Keratinocyte (primary cell): ENCODE data around the gene OLIG2.

ENCODE experiments used
- EZH2 ChIP-seq: IDR thresholded peaks from one replicate; pipeline ENCODE4 v1.6.1; 2012; ENCODE audit warnings: inconsistent platforms, mild to moderate bottlenecking, low read length, moderate library complexity
- TF ChIP-seq, protein P1 (sequence below), 3 experiments: IDR thresholded peaks in 1 of 3; conservative IDR thresholded peaks in 1 of 3; optimal IDR thresholded peaks in 1 of 3; 2 replicates in 2 of 3; 3 replicates in 1 of 3; pipeline versions ENCODE3 to v1.5.1; 2011; ENCODE audit warnings: low read length in 3 of 3, mild to moderate bottlenecking in 3 of 3, moderate library complexity in 2 of 3, control low read depth in 1 of 3, inconsistent platforms in 1 of 3; ENCODE audit not compliant: insufficient read depth in 2 of 3; ENCODE audit errors: extremely low read depth in 1 of 3

GRCh38 chr21:33039536-33039935, 13.8 kb downstream of the OLIG2 start:
- TF ChIP-seq, protein P1, sequence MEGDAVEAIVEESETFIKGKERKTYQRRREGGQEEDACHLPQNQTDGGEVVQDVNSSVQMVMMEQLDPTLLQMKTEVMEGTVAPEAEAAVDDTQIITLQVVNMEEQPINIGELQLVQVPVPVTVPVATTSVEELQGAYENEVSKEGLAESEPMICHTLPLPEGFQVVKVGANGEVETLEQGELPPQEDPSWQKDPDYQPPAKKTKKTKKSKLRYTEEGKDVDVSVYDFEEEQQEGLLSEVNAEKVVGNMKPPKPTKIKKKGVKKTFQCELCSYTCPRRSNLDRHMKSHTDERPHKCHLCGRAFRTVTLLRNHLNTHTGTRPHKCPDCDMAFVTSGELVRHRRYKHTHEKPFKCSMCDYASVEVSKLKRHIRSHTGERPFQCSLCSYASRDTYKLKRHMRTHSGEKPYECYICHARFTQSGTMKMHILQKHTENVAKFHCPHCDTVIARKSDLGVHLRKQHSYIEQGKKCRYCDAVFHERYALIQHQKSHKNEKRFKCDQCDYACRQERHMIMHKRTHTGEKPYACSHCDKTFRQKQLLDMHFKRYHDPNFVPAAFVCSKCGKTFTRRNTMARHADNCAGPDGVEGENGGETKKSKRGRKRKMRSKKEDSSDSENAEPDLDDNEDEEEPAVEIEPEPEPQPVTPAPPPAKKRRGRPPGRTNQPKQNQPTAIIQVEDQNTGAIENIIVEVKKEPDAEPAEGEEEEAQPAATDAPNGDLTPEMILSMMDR (optimal IDR thresholded peaks at IDR 0.05 in 1 of 3, IDR thresholded peaks at IDR 0.05 in 1 of 3, conservative IDR thresholded peaks at IDR 0.05 in 1 of 3; ENCODE audit: extremely low read depth in 1 of 3, insufficient read depth in 2 of 3, low read length in 3 of 3) = no peak
- TF ChIP-seq EZH2 = no peak
